ENCODE data around the gene STK39.

STK39 gene

GRCh38 chr2:167944825-167945659 is 302.4 kb downstream of the STK39 start:
- no peak for DNase-seq

- DNase-seq = no peak
Observed at GRCh38 chr2:167943897-167944296, 303.5 kb downstream of the STK39 start.

- no peak for DNase-seq
Observed at GRCh38 chr2:167943368-167943767, 304.0 kb downstream of the STK39 start.

- no peak for DNase-seq
Observed at GRCh38 chr2:167942366-167943081, 304.9 kb downstream of the STK39 start.

GRCh38 chr2:167941604-167942003 is 305.8 kb downstream of the STK39 start:
- no peak for DNase-seq

GRCh38 chr2:167940734-167941507 is 306.5 kb downstream of the STK39 start:
- DNase-seq = no peak

- no peak for DNase-seq
Observed at GRCh38 chr2:167940346-167940725, 307.1 kb downstream of the STK39 start.

GRCh38 chr2:167939514-167940345 is 307.7 kb downstream of the STK39 start:
- DNase-seq = no peak

- no peak for DNase-seq
Observed at GRCh38 chr2:167937403-167937802, 310.0 kb downstream of the STK39 start.

- DNase-seq = no peak
Observed at GRCh38 chr2:167935803-167936110, 311.6 kb downstream of the STK39 start.

GRCh38 chr2:167933097-167933814 is 314.1 kb downstream of the STK39 start:
- DNase-seq = no peak

- DNase-seq = no peak
Observed at GRCh38 chr2:167932123-167932693, 315.2 kb downstream of the STK39 start.

- DNase-seq = no peak
Observed at GRCh38 chr2:167929484-167929883, 317.9 kb downstream of the STK39 start.

- no peak for DNase-seq
Observed at GRCh38 chr2:167928434-167928833, 319.0 kb downstream of the STK39 start.

GRCh38 chr2:167925758-167926157 is 321.6 kb downstream of the STK39 start:
- no peak for DNase-seq

GRCh38 chr2:167924556-167924955 is 322.8 kb downstream of the STK39 start:
- peak; percentile 1 to 13 for DNase-seq

- no peak for DNase-seq
Observed at GRCh38 chr2:167916756-167917155, 330.6 kb downstream of the STK39 start.

- DNase-seq = no peak
Observed at GRCh38 chr2:167914969-167915368, 332.4 kb downstream of the STK39 start.

- DNase-seq = no peak
Observed at GRCh38 chr2:167908786-167909185, 338.6 kb downstream of the STK39 start.

- DNase-seq = no peak
Observed at GRCh38 chr2:167905668-167906067, 341.7 kb downstream of the STK39 start.
